Stimulated activated CD4-positive, alpha-beta T cell treated with anti-CD3 and anti-CD28 coated beads, TNF-alpha, amount 100 ng/mL, for 1 hour (primary cell): ENCODE results near the gene COQ5.

Experiments used
- DNase-seq, 3 donors: peaks; one replicate each; pipeline ENCODE4 v3.0.0-alpha.2; 2020; ENCODE audit warnings: low read depth in 3 of 3, low spot score in 1 of 3

The COQ5 gene

GRCh38 chr12:120485961-120486881, 42.7 kb downstream of the COQ5 start:
- no peak for DNase-seq

DNA sequence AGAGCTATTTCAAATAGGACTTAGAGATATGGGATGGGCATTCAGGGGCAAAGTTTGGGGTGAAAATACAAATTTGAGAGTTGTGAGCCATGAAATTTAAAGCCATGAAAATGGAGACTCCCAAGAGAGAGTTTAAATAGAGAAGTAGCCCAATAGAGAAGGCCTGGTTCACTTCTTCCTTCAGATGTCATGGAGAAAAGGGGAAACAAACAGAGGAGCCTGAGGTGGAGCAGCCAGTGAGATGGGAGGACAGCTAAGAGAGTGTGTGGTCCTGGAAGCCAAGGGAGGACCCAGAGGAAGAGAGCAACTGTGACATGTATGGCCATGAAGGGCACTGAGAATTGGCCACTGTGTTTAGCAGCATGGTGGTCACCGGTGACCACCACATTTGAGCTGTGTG, 45.3 kb downstream of the COQ5 start:
- DNase-seq: no peak

DNA sequence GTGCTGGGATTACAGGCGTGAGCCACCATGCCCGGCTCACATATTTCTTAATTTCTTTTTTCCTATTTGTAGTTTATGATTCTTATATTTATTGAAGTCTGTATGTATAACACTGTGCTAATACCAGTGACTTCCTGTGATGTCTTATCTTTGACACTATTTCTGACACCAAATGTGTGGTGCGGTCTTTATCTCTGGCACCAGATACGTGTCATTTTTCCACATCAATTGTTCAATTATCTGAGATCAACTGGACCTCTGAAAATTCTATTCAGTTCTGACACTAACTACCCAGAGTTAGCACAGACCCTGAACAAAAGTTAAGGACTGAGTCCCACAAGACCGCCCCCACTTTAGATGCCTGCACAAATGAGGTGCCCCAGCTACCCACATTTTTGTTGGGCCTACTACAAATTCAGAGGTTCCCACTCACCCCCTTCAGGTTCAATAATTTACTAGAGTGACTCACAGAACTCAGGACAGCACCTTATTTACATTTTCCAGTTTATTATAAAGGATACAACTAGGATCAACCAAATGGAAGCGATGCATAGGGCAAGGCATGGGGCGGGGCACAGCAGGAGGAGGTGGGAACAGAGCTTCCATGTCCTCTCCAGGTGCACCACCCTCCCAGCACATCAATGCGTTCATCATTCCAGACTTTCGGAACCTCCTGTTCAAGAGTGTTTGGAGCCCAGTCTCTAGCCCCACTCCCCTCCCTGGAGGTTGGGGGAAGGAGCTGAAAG, 47.8 kb downstream of the COQ5 start:
- no peak for DNase-seq

DNA sequence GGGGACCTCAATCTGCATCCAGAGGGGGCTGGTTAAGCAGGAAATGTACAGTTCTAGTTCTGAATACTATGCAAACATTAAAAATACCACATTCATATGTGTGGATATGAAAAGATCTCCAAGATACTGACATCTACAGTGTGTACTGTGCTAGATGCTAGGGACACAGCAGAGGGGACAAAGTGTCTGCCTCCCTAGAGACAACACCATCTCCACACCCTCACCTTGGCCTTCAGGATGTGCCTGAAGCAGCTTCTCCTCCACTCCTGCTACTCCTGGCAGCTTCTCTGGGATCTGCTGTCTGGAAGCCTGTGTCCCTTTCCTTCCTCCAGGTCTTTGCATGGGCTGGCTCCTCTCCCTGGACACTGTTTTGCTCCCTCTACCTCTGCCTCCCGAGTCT, 48.7 kb downstream of the COQ5 start:
- no peak for DNase-seq

GRCh38 chr12:120479458-120479857, 49.5 kb downstream of the COQ5 start:
- DNase-seq: no peak

DNA sequence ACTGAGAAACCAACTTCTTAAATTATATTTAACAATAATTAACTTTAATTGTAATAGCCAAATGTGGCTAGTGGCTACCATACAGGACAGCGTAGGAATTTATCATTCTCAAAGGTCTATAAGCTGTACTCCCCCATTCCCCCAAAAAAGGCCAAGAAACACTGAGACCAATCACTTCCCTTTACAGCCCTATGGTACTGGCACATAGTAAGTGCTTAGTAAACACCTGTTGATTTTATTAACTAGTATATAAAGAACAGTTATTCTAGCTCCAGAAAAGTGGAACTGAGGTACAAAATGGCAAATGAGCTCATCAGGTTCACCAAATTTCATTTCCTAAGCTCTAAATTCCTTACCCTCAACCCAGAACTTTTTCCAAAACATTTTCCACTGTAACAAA, 53.3 kb downstream of the COQ5 start:
- DNase-seq: no peak

GRCh38 chr12:120474616-120474960, 54.4 kb downstream of the COQ5 start:
- no peak for DNase-seq

GRCh38 chr12:120473807-120474615, 54.9 kb downstream of the COQ5 start:
- no peak for DNase-seq

DNA sequence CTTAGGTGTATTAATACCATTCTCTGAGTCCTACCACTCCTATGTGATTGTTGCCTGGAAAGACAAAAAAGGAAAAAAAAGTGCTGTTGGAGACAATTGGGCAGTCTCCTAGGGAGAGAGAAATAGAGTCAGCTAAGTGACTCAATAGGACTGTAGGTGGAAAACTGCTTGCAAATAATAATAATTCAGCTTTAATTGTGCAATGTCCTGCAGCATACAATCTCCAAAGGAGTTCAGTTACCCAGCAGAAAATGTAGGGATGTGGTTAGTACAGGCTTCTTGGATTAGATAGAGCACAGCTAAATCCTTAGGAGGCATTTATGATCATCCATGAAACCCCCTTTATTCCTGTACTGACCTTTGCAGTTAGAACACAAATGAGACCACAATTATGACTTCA, 56.4 kb downstream of the COQ5 start:
- no peak for DNase-seq

- DNase-seq: no peak
Observed at GRCh38 chr12:120470150-120470784, 58.7 kb downstream of the COQ5 start.

DNA sequence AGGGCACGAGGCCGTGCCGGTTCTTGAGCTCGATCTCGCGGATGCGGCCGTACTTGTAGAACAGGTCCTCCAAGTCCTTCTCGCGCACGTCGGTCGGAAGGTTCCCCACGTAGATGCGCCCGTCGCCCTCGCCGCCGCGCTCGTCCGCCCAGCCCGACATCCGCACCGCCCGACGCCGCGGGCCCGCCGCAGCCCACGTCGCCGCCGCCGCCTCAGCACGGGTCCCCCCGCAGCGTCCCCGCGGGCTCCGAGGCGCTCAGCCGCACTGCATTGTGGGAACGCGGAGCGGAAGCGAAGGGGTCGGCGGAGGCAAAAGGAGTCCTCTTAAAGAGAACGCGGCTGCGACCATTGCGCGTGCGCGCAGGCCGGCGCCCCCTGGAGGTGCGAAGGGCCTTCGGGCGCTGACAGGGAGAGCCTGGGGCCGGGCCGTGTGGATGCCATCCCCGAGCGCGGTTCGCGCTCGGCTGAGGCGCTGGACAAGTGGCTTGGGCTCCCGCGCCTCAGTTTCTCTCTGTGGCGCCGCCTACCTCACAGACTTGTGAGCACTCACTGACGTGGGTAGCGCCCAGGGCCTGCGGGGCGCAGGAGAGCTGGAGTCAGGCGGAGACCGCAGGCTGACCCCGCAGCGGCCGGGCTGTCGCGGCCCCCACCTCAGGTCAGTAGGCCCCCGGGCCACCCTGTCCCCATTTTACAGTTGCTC, 59.4 kb downstream of the COQ5 start, which contains the start of gene SRSF9:
TSS of gene SRSF9 (minus strand) at position 299 of the 700 bp plus-strand sequence. CDS start at position 160, 139 bp downstream.
- peak; percentile 93 to 97 (median 97) for DNase-seq

DNA sequence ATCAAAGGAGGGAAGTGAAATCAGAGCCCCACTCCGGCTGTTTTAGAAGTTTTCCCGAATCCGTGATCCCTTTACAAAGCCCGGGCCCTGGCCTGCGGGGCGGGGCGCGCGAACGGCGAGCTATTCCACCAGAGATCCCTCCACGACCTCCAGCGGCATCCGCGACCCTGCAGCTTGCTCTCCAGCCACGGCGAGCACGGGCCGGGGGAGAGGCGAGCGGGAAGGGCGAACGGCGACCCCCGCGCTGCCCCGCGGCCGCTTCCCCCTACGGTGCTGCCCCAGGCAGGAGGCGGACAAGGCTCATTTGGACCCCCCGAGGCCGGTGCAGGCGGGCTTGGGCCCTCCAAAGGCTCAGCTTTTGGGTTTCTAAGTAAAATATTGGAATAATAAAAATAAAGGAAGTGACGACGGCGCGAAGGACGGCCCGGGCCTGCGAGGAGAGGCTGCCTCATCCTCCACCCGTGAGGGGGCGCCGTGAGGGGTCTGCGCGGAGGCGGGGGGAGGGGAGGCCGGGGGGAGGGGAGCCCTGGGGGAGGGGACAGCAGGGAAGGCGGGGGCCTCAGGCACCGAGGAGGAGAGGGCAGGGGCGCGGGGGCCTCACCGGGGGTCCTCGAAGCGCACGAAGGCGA, 60.0 kb downstream of the COQ5 start:
- DNase-seq: peak; percentile 12 to 35 (median 25)

DNA sequence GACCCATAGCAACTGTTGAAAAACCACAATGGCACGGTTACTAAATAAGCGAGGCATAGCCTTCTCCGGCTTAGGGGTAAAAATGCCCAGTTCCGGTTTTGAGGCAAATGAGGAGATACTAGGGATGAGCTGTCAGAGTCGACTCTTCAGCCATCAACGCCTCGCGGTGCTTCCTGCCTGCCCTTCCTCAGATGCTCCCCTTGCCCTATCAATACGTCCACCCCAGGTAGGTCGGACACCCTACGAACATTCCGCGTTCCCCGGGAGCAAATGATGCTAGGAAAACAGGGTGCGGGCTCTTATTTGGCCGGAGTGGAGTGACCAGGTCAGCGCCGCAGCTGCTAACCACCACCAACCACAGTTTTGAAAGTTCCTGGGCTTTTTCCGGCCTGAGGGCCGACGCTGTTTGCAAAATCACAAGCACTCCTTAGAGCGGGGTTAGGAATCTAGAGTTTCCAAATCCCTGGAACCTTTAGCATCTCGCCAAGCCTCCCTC, 60.6 kb downstream of the COQ5 start:
- DNase-seq: no peak

DNA sequence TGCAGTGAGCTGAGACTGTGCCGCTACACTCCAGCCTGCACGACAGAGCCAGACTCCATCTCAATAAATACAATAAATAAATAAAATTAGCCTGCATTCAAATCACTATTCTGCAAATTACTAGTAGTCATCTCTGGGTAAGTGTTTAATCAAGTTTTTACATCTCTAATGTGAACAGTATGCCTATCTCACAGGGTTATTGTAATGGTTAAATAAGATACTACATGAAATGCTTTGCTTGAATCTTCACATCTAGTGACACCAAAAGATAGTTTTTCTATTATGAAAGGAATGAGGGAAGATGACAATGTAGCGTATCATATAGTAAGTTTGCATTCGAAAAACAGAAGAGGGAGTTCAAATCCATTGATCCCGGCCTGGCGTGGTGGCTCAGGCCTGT, 61.5 kb downstream of the COQ5 start:
- DNase-seq: no peak

- peak in 1 of 3 donors; percentile 17 for DNase-seq
Observed at GRCh38 chr12:120466560-120467315, 62.2 kb downstream of the COQ5 start.

- DNase-seq: no peak
Observed at GRCh38 chr12:120465756-120466155, 63.2 kb downstream of the COQ5 start.

GRCh38 chr12:120463712-120464111, 65.2 kb downstream of the COQ5 start:
- no peak for DNase-seq

DNA sequence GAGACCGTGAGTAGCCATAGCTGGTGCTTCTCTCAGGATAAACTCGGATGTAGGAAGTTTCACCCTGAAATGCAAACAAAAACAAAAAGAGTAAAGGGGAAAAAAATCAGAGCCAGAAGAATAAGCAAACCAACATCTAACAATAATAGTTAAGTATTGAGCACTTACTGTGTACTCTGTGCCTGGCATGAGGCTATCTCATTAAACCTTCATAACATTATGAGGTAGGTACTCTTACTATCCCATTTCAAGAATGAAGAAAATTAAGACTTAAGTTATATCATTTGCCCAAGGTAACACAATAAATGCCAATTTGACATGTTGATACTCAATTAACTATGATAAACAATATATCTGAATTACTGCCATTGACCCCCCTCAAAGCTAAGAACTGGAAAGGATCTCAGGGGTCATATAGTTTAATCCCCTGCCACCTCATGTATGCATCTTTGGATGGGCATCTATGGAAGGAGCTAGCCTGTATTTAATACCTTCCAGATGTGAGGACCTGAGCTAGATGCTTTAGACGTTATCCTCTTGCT, 66.8 kb downstream of the COQ5 start:
- no peak for DNase-seq

- no peak for DNase-seq
Observed at GRCh38 chr12:120460157-120460556, 68.8 kb downstream of the COQ5 start.
